Inflammatory macrophage (primary cell): ENCODE measurements around the gene SLC10A7.

ENCODE experiments used
- DNase-seq, 2 donors: peaks; one replicate each; pipeline ENCODE4 v3.0.0-alpha.2; 2020 to 2022

SLC10A7 gene

GRCh38 chr4:146347822-146348221, 173.9 kb downstream of the SLC10A7 start:
- DNase-seq: no peak

- no peak for DNase-seq
These were observed 175.5 kb downstream of the SLC10A7 start for GRCh38 chr4:146346276-146346675.

DNA sequence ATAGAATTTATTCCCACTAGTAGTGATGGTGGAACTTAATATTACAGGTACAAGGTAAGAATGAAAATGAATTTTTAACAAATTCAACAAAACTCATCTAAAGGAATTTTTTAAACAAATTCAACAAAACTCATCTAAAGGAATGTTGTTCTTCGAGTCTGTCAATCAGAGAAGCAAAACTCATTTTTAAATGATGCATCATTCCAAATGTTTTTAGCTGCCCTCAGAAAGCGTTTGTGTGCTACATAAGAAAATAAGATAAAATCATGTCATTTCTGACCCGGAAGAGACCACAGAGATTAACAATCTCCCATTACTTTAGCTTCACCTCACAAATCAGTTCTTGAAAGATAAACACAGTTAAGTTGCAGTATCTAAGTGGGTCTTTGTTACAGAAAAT, 178.0 kb downstream of the SLC10A7 start:
- DNase-seq: no peak

DNA sequence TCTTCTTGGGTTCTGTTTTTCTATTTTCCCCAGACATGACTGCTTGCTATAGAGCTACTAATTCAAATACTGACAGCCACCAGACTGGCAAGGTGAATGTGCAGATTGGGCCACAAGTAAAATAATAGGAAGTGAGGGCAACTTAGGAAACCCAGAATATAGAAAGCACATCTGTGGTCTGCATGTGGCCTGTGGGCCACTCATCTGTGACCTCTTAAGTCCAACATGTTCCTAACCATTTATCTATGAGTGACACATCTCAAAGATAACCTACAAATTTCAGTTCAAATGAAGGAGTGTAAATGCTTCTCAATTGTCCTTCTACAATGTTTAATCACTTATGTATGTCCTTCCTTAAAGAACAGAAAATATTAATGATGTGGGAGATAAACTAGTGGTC, 178.5 kb downstream of the SLC10A7 start:
- peak in 1 of 2 donors; percentile 2 for DNase-seq

- DNase-seq: peak; percentile 47 to 68
These were observed 179.0 kb downstream of the SLC10A7 start for GRCh38 chr4:146342600-146343192.

- peak in 1 of 2 donors; percentile 13 for DNase-seq
These were observed 180.9 kb downstream of the SLC10A7 start for GRCh38 chr4:146340798-146341197.

GRCh38 chr4:146338512-146338911, 183.2 kb downstream of the SLC10A7 start:
- no peak for DNase-seq

GRCh38 chr4:146336410-146336807, 185.3 kb downstream of the SLC10A7 start:
- DNase-seq: no peak

DNA sequence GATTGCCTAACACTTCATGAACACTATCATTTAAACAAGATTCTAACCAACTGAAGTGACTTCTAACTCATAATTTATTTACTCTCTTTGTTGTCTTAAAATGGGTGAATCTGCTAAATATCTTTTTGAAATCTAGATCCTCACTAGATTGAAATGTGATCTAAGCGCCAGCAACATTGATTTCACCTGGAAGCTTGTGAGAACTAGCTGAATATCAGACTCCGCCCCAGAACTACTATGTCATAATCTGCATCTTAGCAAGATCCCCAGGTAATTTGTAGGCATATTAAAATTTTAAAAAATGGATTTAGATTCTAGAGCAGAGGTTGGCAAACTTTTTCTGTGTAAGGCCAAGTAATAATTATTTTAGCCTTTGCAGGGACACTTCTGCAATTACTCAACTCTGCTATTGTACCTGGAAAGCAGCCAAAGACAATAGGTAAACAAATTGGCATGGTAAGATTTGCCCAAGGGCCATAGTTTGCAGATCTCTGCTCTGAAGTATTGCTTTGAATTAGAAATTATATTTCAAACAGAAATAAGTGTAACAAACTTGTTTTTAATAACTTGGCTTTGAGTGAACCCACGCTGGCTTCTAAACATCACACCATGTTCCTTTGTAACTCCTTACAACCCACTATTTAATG, 185.9 kb downstream of the SLC10A7 start:
- no peak for DNase-seq

DNA sequence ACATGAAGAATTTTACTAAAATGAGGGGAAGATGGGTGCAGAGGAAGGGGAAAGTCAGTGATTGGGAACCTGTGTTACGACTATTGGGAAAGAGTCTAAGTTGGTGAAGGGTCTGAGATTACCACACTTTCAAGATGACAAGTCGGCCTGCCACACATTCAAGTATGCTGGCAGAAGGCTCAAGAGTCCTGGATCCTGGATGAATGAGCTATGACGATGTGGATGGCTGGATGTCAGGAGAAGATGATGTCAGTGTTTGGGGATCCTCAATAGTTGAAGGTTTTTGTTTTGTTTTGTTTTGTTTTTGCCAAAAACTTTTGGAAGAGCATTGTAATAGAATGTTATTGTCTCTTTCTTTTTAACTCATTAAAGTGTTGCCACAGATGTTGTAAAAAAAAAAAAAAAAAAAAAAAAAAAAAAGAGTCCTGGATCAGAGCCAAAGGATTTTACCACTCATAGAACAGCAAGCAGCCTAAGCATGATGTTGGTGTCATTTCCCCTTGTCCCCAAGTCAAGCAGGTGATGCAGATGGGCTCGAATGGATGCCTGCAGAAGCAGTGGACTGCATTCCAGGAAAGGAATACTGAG, 186.8 kb downstream of the SLC10A7 start:
- no peak for DNase-seq

DNA sequence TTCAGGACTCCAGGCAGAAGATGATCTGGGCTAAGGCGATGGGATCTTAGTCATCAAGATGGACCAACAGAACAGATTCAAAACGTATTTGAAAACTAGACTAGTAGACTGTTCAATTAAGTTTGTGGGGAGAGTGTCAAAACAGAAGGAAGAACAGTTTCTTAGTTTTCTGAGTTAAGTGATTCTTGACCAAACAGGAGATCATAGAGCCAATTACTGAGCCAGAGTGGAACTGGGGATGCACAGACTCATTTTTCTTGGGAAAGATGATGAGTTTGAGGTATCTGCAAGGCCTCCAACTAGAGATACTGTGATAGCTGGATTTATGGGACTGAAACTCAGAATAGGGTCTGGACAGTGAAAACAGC, 187.9 kb downstream of the SLC10A7 start:
- DNase-seq: no peak

DNA sequence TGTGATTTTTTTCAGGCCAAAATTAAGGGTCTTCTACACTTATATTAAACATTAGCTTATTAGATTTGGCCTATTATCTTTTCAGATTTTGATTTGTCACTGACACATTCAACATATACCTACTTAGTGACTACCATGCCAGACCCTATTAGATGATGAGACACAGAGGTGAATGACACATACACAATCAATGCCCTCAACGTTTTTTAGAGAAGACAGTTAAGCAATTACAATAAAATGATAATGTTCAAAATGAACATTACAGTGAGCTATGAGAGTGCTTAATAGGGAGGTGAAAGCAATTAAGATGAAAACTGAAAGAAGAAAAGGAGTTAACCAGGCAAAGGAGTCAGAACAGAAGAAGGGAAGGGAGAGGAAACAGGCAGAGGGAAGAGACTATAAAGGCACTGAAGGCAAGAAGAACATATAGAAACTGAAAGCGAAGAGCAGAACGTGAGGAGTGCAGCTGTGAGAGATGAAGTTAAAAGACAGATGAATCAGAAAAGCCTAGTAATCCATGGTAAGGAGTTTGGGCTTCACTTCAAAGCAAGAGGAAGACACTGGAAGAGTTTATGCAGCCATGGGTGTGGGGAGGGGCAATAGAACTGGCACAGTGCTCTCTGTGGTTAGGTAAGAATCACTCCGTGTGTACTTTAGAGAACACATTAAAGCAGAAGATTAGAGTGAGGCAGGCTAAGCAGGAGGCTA, 188.4 kb downstream of the SLC10A7 start:
- no peak for DNase-seq

- DNase-seq: peak in 1 of 2 donors; percentile 7
These were observed 191.3 kb downstream of the SLC10A7 start for GRCh38 chr4:146330392-146330791.

DNA sequence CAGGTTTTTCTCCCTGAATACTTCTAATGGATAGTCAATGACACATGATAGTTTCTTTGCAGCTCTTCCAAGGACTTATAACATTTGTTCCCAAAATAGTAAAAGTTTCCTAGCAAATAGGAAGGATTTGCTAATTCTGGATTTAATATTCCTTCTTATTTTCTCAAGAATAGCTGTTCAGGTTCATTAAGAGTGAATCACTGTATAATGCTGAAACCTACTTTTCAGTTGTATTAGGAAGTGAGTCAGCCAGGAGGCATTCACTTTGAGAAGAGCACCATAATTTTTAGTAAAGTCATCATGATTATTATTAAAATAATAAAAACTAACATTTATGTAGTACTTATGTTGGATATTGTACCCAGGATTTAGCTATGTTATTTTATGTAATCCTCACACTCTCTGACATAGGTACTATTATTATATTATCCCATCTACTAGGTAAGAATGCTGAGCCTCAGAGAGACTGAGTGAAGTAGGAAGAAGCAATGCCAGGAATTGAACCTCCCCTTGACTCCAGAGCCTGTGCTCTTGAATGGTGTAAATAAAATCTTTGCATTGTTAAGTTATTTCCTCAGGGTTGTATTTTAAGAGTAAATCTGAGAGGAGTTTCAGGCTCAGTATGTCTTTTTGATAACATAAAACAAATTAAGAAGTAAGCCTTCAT, 192.6 kb downstream of the SLC10A7 start:
- DNase-seq: no peak

GRCh38 chr4:146327859-146328650, 193.7 kb downstream of the SLC10A7 start:
- no peak for DNase-seq

DNA sequence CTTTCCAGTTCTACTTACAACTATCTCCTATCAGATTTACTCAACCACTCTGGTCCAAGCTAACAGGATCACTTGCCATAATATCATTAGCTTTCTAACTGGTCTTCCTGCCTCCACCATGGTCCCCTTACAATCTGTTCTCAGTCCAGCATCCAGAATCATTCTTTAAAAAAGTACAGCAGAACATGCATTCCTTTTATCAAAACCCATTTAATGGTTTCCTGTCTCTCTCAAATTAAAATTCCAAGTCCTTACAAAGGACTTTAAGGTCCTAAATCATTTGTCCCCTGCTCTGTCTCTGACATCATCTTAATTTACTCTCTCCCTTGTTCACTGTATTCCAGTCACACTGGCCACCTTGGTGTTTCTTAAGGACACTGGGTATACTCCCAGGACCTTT, 202.8 kb downstream of the SLC10A7 start:
- no peak for DNase-seq

DNA sequence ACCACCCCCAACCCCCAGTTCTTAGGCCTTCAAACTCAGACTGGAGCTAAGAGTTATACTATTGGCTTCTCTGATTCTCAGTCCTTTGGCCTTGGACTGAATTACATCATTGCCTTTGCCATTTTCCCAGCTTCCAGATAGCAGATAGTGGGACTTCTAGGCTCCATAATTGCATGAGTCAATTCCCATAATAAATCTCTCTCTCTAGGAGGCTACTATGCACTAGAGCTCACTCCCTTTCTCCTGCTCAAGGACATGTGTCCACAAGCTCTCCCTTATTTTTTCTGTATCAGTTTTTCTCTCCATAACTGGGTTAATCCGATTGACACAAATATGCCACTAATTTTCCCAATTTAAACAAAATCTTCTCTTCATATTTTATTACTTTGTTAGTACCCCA, 204.0 kb downstream of the SLC10A7 start:
- DNase-seq: no peak

GRCh38 chr4:146315184-146315583, 206.6 kb downstream of the SLC10A7 start:
- no peak for DNase-seq

- DNase-seq: no peak
These were observed 210.3 kb downstream of the SLC10A7 start for GRCh38 chr4:146311238-146311970.

- DNase-seq: no peak
These were observed 211.3 kb downstream of the SLC10A7 start for GRCh38 chr4:146310319-146311021.

DNA sequence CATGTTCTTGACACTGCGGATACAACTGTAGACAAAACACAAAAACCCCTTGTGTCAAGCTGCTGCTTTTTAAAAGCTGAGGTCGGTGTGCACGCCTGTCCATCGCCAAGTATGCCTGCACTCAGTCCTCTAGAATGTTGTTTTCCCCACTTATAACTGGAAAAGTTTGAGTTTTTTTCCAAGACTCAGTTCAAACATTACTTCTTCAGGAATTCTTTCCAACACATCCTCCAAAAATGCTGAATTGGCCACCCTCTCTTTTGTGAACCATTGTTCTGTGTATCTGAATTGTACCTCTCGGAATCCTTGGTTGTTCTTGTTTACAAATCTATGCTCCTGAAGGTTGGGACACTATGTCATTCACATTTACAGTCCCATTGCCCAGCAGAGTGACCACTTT, 212.8 kb downstream of the SLC10A7 start:
- no peak for DNase-seq
